GM11168 (cell line): ENCODE results near the gene PHLDB1.

Source experiments
- in situ Hi-C: fragments of 300-500 bp; cut with MboI; formaldehyde crosslinking; loops from one replicate; pipeline ENCODE4 v1.12.0; 2022; ENCODE audit warnings: low sequenced_read_pairs; ENCODE audit not compliant: unreplicated experiment

PHLDB1 gene

GRCh38 chr11:118656563-118657165 lies 49.2 kb downstream of the PHLDB1 start:
- in situ Hi-C loops = no loop called here

- in situ Hi-C loops = no loop called here
These were observed 49.8 kb downstream of the PHLDB1 start for GRCh38 chr11:118657238-118657637.

GRCh38 chr11:118657709-118658428 lies 50.5 kb downstream of the PHLDB1 start:
- in situ Hi-C loops = no loop called here

- in situ Hi-C loops = no loop called here
These were observed 51.3 kb downstream of the PHLDB1 start for GRCh38 chr11:118658429-118659313.

GRCh38 chr11:118659314-118659952 lies 52.0 kb downstream of the PHLDB1 start:
- in situ Hi-C loops = no loop called here

- in situ Hi-C loops = no loop called here
These were observed 52.7 kb downstream of the PHLDB1 start for GRCh38 chr11:118659953-118660680.

GRCh38 chr11:118660681-118661424 lies 53.4 kb downstream of the PHLDB1 start:
- in situ Hi-C loops = no loop called here

- in situ Hi-C loops = no loop called here
These were observed 54.2 kb downstream of the PHLDB1 start for GRCh38 chr11:118661425-118662301.

GRCh38 chr11:118662401-118663271 lies 55.2 kb downstream of the PHLDB1 start:
- in situ Hi-C loops = no loop called here

GRCh38 chr11:118663381-118663780 lies 56.0 kb downstream of the PHLDB1 start:
- in situ Hi-C loops = no loop called here

GRCh38 chr11:118663902-118664301 lies 56.5 kb downstream of the PHLDB1 start:
- in situ Hi-C loops = no loop called here

GRCh38 chr11:118666371-118666770 lies 59.0 kb downstream of the PHLDB1 start:
- in situ Hi-C loops = no loop called here

- in situ Hi-C loops = no loop called here
These were observed 62.6 kb downstream of the PHLDB1 start for GRCh38 chr11:118670063-118670462.

GRCh38 chr11:118671254-118671653 lies 63.8 kb downstream of the PHLDB1 start:
- in situ Hi-C loops = no loop called here

- in situ Hi-C loops = no loop called here
These were observed 65.4 kb downstream of the PHLDB1 start for GRCh38 chr11:118672846-118673245.

- in situ Hi-C loops = no loop called here
These were observed 66.1 kb downstream of the PHLDB1 start for GRCh38 chr11:118673361-118674081.

GRCh38 chr11:118674082-118674435 lies 66.6 kb downstream of the PHLDB1 start:
- in situ Hi-C loops = no loop called here
